ENCODE results near the gene DPT.

GRCh38 chr1:168672278-168672677 is 56.7 kb downstream of the DPT start:
- TF ChIP-seq MAX (IDR thresholded peaks at IDR 0.05; ENCODE audit: low read depth) (no peak), USF1 (IDR thresholded peaks at IDR 0.05; ENCODE audit: borderline replicate concordance, low read depth) (no peak), POLR2AphosphoS5 (IDR thresholded peaks at IDR 0.05; ENCODE audit: low read depth, low read length) (no peak), JUND (IDR thresholded peaks at IDR 0.05) (no peak), EP300 (IDR thresholded peaks at IDR 0.05; ENCODE audit: borderline replicate concordance in 1 of 2, low read depth in 1 of 2, low read length in 1 of 2) (no peak)

All from SK-N-SH (cell line).